Panc1 (cell line): ENCODE results near the gene C12orf76. TPM values are rescaled to one million over a fixed set of nuclear protein-coding genes. Genes with fewer than 3 reads are reported as not detected.

Experiments used
- ATAC-seq: fragments of 200-7000 bp; cut with Tn5 transposase; 2 replicates; pipeline ENCODE4 v1.9.1; 2020; ENCODE audit warnings: mild to moderate bottlenecking, moderate library complexity
- BruUV-seq: library from RNA; stranded (reverse); fragments of 400-500 nt; replicated peaks from 2 replicates; lab custom pipeline; 2021; lab: Mats Ljungman, UMichigan
- CTCF ChIA-PET: fragments of 300-600 bp; sonication (Branson Sonifier 250); formaldehyde crosslinking; loops from one replicate; lab custom pipeline; 2022; ENCODE audit warnings: antibody characterized with exemption; lab: Charles Lee
- POLR2A ChIA-PET: fragments of 300-600 bp; sonication (Branson Sonifier 250); formaldehyde crosslinking; loops from one replicate; lab custom pipeline; 2022; ENCODE audit warnings: antibody characterized with exemption; lab: Charles Lee
- DNase-seq: peaks from one replicate; pipeline ENCODE4 v3.0.0-alpha.2; 2010; ENCODE audit warnings: low read depth, low spot score
- H3K27ac ChIP-seq: 2 replicates; pipeline ENCODE4 v1.5.1; 2011; ENCODE audit warnings: mild to moderate bottlenecking, low read length, inconsistent platforms
- H3K27me3 ChIP-seq: fragments of 200-500 bp; sonication (Bioruptor generic); 2 replicates; pipeline ENCODE4 v1.6.0; 2014; ENCODE audit warnings: low read length, inconsistent platforms; ENCODE audit not compliant: control insufficient read depth, insufficient read depth
- H3K36me3 ChIP-seq: fragments of 200-500 bp; sonication (Bioruptor generic); 2 replicates; pipeline ENCODE4 v1.5.1; 2014; ENCODE audit warnings: inconsistent platforms, mild to moderate bottlenecking, low read length, moderate library complexity; ENCODE audit not compliant: control insufficient read depth, insufficient read depth
- H3K4me1 ChIP-seq: 2 replicates; pipeline ENCODE4 v1.5.1; 2011; ENCODE audit warnings: inconsistent platforms, mild to moderate bottlenecking, low read length, moderate library complexity; ENCODE audit not compliant: control insufficient read depth, insufficient read depth
- H3K4me3 ChIP-seq, 2 experiments: 2 replicates each; pipeline ENCODE4 v1.5.1; 2011 to 2012; ENCODE audit warnings: low read depth in 2 of 2, low read length in 2 of 2, mild to moderate bottlenecking in 2 of 2, inconsistent platforms in 1 of 2, moderate library complexity in 1 of 2
- H3K9me3 ChIP-seq: fragments of 200-500 bp; sonication (Bioruptor generic); 2 replicates; pipeline ENCODE4 v1.5.1; 2014; ENCODE audit warnings: low read depth, mild to moderate bottlenecking, inconsistent platforms, low read length, moderate library complexity; ENCODE audit not compliant: control insufficient read depth, insufficient read depth
- CTCF ChIP-seq: fragments of 450-650 bp; IDR thresholded peaks from 2 replicates; pipeline ENCODE4 v1.5.1; 2017; ENCODE audit warnings: mild to moderate bottlenecking
- POLR2AphosphoS5 ChIP-seq: IDR thresholded peaks from 2 replicates; pipeline ENCODE4 v1.6.1; 2012; ENCODE audit warnings: mild to moderate bottlenecking, low read depth, low read length, moderate library complexity
- REST ChIP-seq, 2 experiments: IDR thresholded peaks; 2 replicates each; pipeline ENCODE4 v1.6.1; 2011 to 2012; ENCODE audit warnings: low read depth in 2 of 2, control low read depth in 1 of 2, low read length in 1 of 2, mild to moderate bottlenecking in 1 of 2, moderate library complexity in 1 of 2; ENCODE audit not compliant: insufficient read depth in 1 of 2
- SIN3A ChIP-seq: IDR thresholded peaks from 2 replicates; pipeline ENCODE4 v1.6.1; 2012; ENCODE audit warnings: low read depth, mild to moderate bottlenecking, low read length, moderate library complexity, borderline replicate concordance; ENCODE audit not compliant: insufficient read depth
- TCF7L2 ChIP-seq: IDR thresholded peaks from 2 replicates; pipeline ENCODE4 v1.6.1; 2011; ENCODE audit warnings: mild to moderate bottlenecking, low read depth, low read length, inconsistent platforms
- in situ Hi-C: cut with HindIII; loops from 2 replicates; pipeline ENCODE4 v1.10.0; 2016; ENCODE audit warnings: low sequenced_read_pairs, low pct_unique_long_range_greater_than_20kb
- intact Hi-C: fragments of 100-400 bp; cut with micrococcal nuclease; formaldehyde crosslinking; loops from one replicate; pipeline ENCODE4 v1.10.0; 2022; ENCODE audit not compliant: unreplicated experiment
- total RNA-seq: library from RNA; stranded (reverse); gene quantifications from one replicate; pipeline ENCODE4 v1.2.1, GENCODE V29; 2021; ENCODE audit not compliant: unreplicated experiment

C12orf76 gene
- total RNA-seq, 1 experiment from 2014 or later = 13.6 TPM

DNA sequence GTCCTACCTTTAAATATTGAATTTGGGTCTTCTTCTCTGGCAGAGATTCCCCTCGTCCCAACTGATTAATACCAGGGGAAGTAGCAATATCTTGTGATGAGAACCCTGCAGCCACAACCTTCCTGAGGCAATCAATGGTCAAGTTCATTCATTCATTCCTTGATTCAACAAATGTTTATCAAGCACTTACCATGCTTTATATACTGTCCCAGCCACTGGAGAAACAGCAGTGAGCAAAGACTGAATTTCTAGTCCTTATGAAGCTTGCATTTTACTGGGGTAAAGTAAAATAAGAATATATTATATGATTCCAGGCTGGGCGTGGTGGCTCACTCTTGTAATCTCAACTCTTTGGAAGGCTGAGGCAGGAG, 51.9 kb downstream of the C12orf76 start:
- ATAC-seq = no peak
- no peak for DNase-seq
- in situ Hi-C loops = no loop called here
- Histone ChIP-seq H3K36me3 (peaks cover 2% of the 10 kb centered on the region), H3K9me3 (no peaks in the 10 kb centered on the region), H3K27me3 (no peaks in the 10 kb centered on the region), H3K4me1 (peaks cover 26% of the 10 kb centered on the region), H3K27ac (peak overlapping the region; percentile 91), H3K4me3 (peak overlapping the region; percentile 87 to 89)
- no peak for TF ChIP-seq REST (IDR thresholded peaks at IDR 0.05; ENCODE audit: insufficient read depth in 1 of 2, low read depth in 2 of 2, low read length in 1 of 2)
- TF ChIP-seq POLR2AphosphoS5 = no peak
- no peak for TF ChIP-seq TCF7L2
- TF ChIP-seq SIN3A = no peak
- TF ChIP-seq CTCF = no peak
- BruUV-seq = no TSS peak
- intact Hi-C loops = no loop called here
- ChIA-PET POLR2A (no interaction called here), CTCF (no interaction called here)

GRCh38 chr12:109995686-109996482, 52.4 kb downstream of the C12orf76 start, which contains the start of gene GIT2:
Gene GIT2, minus strand, starts transcription at chr12:109996368. Its CDS starts 144 bp downstream, at chr12:109996224.
- peak; percentile 70 for DNase-seq
- ChIA-PET POLR2A (no interaction called here), CTCF (no interaction called here)
- Histone ChIP-seq H3K27ac (peak within 1 kb of the TSS; percentile 91), H3K9me3 (no peaks in the 10 kb centered on the region), H3K4me3 (peak within 1 kb of the TSS; percentile 87 to 89), H3K4me1 (peaks cover 26% of the 10 kb centered on the region), H3K27me3 (no peaks in the 10 kb centered on the region), H3K36me3 (peaks cover 2% of the 10 kb centered on the region)
- BruUV-seq = no TSS peak
- intact Hi-C loops = no loop called here
- TF ChIP-seq POLR2AphosphoS5 (peak; percentile 80; the same call in 1 of the 2 replicates), SIN3A (0 out of 2 replicates have a peak, but pooled peaks have one; percentile 77), TCF7L2 (no peak), CTCF (no peak), REST (IDR thresholded peaks at IDR 0.05; ENCODE audit: insufficient read depth in 1 of 2, low read depth in 2 of 2, low read length in 1 of 2) (no peak)
- peak; percentile 89 for ATAC-seq
- in situ Hi-C loops = no loop called here
